HCT116 (cell line): ENCODE data around the gene AGPS. TPM values are rescaled to one million over a fixed set of nuclear protein-coding genes. Genes with fewer than 3 reads are reported as not detected.

Source experiments
- ATAC-seq: fragments of 200-7000 bp; cut with Tn5 transposase; 2 replicates; pipeline ENCODE4 v1.9.1; 2020; ENCODE audit warnings: mild to moderate bottlenecking, moderate library complexity
- BruUV-seq: library from RNA; stranded (reverse); fragments of 400-500 nt; replicated peaks from 2 replicates; lab custom pipeline; 2021; lab: Mats Ljungman, UMichigan
- CTCF ChIA-PET: fragments of 300-600 bp; sonication (Branson Sonifier 250); formaldehyde crosslinking; loops from one replicate; lab custom pipeline; 2021; ENCODE audit warnings: antibody characterized with exemption; lab: Charles Lee
- POLR2A ChIA-PET: fragments of 300-600, 350-600 bp; sonication (Branson Sonifier 250); formaldehyde crosslinking; loops from one replicate; lab custom pipeline; 2021; ENCODE audit warnings: antibody characterized with exemption; lab: Charles Lee
- RAD21 ChIA-PET, 2 experiments: fragments of 300-600 bp; sonication (Branson Sonifier 250); formaldehyde crosslinking; loops; one replicate each; lab custom pipeline; 2023; ENCODE audit warnings: low total read pairs in 2 of 2; ENCODE audit not compliant: uncharacterized antibody in 2 of 2, unreplicated experiment in 2 of 2, low non-redundant PET in 1 of 2; lab: Charles Lee
- DNase-seq: peaks from one replicate; pipeline ENCODE4 v3.0.0-alpha.2; 2010; ENCODE audit warnings: low read depth, low spot score
- H2AFZ ChIP-seq: fragments of 200-600 bp; shearing (Covaris generic), sonication (generic); 2 replicates; pipeline ENCODE4 v1.6.1; 2017; ENCODE audit warnings: low read depth, mixed run types, mixed read lengths, antibody characterized with exemption, low read length; ENCODE audit not compliant: poor library complexity, severe bottlenecking
- H3K27ac ChIP-seq: 2 replicates; pipeline ENCODE4 v1.5.1; 2012; ENCODE audit warnings: low read depth, low read length
- H3K27me3 ChIP-seq: fragments of 200-600 bp; sonication (generic); 2 replicates; pipeline ENCODE4 v1.6.1; 2016; ENCODE audit warnings: mixed run types, low read length, mixed read lengths; ENCODE audit not compliant: insufficient read depth
- H3K36me3 ChIP-seq, 2 experiments: fragments of 200-500 bp in 1 of 2; fragments of 200-600 bp in 1 of 2; sonication (Bioruptor generic) in 1 of 2; sonication (generic) in 1 of 2; 2 replicates each; pipeline versions ENCODE4 v1.5.1 to v1.6.1; 2014 to 2016; ENCODE audit warnings: low read length in 2 of 2, inconsistent platforms in 1 of 2, mixed read lengths in 1 of 2, mixed run types in 1 of 2; ENCODE audit not compliant: insufficient read depth in 2 of 2, control insufficient read depth in 1 of 2
- H3K4me1 ChIP-seq, 2 experiments: fragments of 200-600 bp in 1 of 2; sonication (generic) in 1 of 2; 2 replicates each; pipeline versions ENCODE4 v1.5.1 to v1.6.1; 2012 to 2017; ENCODE audit warnings: low read length in 2 of 2, inconsistent platforms in 1 of 2, mild to moderate bottlenecking in 1 of 2, mixed read lengths in 1 of 2, mixed run types in 1 of 2, moderate library complexity in 1 of 2; ENCODE audit not compliant: insufficient read depth in 2 of 2, control insufficient read depth in 1 of 2
- H3K4me2 ChIP-seq: fragments of 200-600 bp; sonication (generic); 2 replicates; pipeline ENCODE4 v1.6.1; 2017; ENCODE audit warnings: mixed run types, low read length, mixed read lengths
- H3K4me3 ChIP-seq, 2 experiments: fragments of 200-600 bp in 1 of 2; sonication (generic) in 1 of 2; replicated peaks in 1 of 2; 2 replicates each; pipeline ENCODE4 v1.5.1; 2011 to 2016; ENCODE audit warnings: low read length in 2 of 2, control low read depth in 1 of 2, low read depth in 1 of 2, mild to moderate bottlenecking in 1 of 2, mixed read lengths in 1 of 2, mixed run types in 1 of 2
- H3K79me2 ChIP-seq: fragments of 200-600 bp; sonication (generic); 2 replicates; pipeline ENCODE4 v1.6.1; 2017; ENCODE audit warnings: mild to moderate bottlenecking, mixed run types, low read length, moderate library complexity, mixed read lengths; ENCODE audit not compliant: insufficient read depth
- H3K9ac ChIP-seq: fragments of 200-600 bp; sonication (generic); 2 replicates; pipeline ENCODE4 v1.6.1; 2016; ENCODE audit warnings: low read length, mixed read lengths
- H3K9me2 ChIP-seq: fragments of 200-600 bp; sonication (generic), shearing (Covaris generic); 2 replicates; pipeline ENCODE4 v1.6.1; 2017; ENCODE audit warnings: mixed run types, mild to moderate bottlenecking, moderate library complexity; ENCODE audit not compliant: insufficient read depth
- H3K9me3 ChIP-seq, 2 experiments: fragments of 200-500 bp in 1 of 2; fragments of 200-600 bp in 1 of 2; sonication (Bioruptor generic) in 1 of 2; sonication (generic) in 1 of 2; 2 replicates each; pipeline ENCODE4 v1.6.1; 2014 to 2017; ENCODE audit warnings: low read length in 2 of 2, mixed read lengths in 2 of 2, inconsistent platforms in 1 of 2, low read depth in 1 of 2, mild to moderate bottlenecking in 1 of 2, mixed run types in 1 of 2, moderate library complexity in 1 of 2; ENCODE audit not compliant: control insufficient read depth in 1 of 2, insufficient read depth in 1 of 2
- H4K20me1 ChIP-seq: fragments of 200-600 bp; sonication (generic), shearing (Covaris generic); 2 replicates; pipeline ENCODE4 v1.6.1; 2017; ENCODE audit warnings: mixed run types, mild to moderate bottlenecking, moderate library complexity; ENCODE audit not compliant: insufficient read depth
- CBX3 ChIP-seq: IDR thresholded peaks from 2 replicates; pipeline ENCODE4 v1.6.1; 2012; ENCODE audit warnings: low read depth
- CEBPB ChIP-seq: IDR thresholded peaks from 2 replicates; pipeline ENCODE4 v1.6.1; 2012; ENCODE audit warnings: low read depth
- EGR1 ChIP-seq: IDR thresholded peaks from 2 replicates; pipeline ENCODE4 v1.6.1; 2012; ENCODE audit warnings: low read depth
- EZH2 ChIP-seq: fragments of 200-600 bp; sonication (generic); IDR thresholded peaks from 2 replicates; pipeline ENCODE4 v1.6.1; 2017; ENCODE audit warnings: antibody characterized with exemption, mixed run types
- EZH2phosphoT487 ChIP-seq: fragments of 200-600 bp; IDR thresholded peaks from 2 replicates; pipeline ENCODE4 v1.6.1; 2018; ENCODE audit warnings: antibody characterized with exemption, borderline replicate concordance
- JUND ChIP-seq: IDR thresholded peaks from 2 replicates; pipeline ENCODE4 v1.6.1; 2012
- POLR2A ChIP-seq: IDR thresholded peaks from 2 replicates; pipeline ENCODE4 v1.7.0; 2011; ENCODE audit warnings: borderline replicate concordance; ENCODE audit not compliant: insufficient read depth, insufficient read length; ENCODE audit errors: extremely low read depth
- RAD21 ChIP-seq: IDR thresholded peaks from 2 replicates; pipeline ENCODE4 v1.6.1; 2012; ENCODE audit warnings: low read depth, mild to moderate bottlenecking
- REST ChIP-seq: IDR thresholded peaks from 2 replicates; pipeline ENCODE4 v1.6.1; 2012; ENCODE audit warnings: low read depth
- SIN3A ChIP-seq: IDR thresholded peaks from 2 replicates; pipeline ENCODE4 v1.6.1; 2012; ENCODE audit warnings: low read depth
- ZFX ChIP-seq: fragments of 450-650 bp; IDR thresholded peaks from 2 replicates; pipeline ENCODE4 v1.6.1; 2017
- ZNF274 ChIP-seq: fragments of 200-500 bp; sonication (Bioruptor generic); IDR thresholded peaks from 2 replicates; pipeline ENCODE4 v1.6.1; 2014; ENCODE audit warnings: mild to moderate bottlenecking, low read depth, low read length, inconsistent platforms
- intact Hi-C: fragments of 100-400 bp; cut with micrococcal nuclease; formaldehyde crosslinking; loops from 2 replicates; pipeline ENCODE4 v1.10.0; 2022
- total RNA-seq: library from RNA; stranded (reverse); gene quantifications from one replicate; pipeline ENCODE4 v1.2.1, GENCODE V29; 2021; ENCODE audit not compliant: unreplicated experiment
- TF ChIP-seq, protein P1 (sequence below): IDR thresholded peaks from 2 replicates; pipeline ENCODE4 v1.6.1; 2011; ENCODE audit warnings: mild to moderate bottlenecking, low read length, moderate library complexity; ENCODE audit not compliant: insufficient replicate concordance; ENCODE audit errors: extremely low read depth
- TF ChIP-seq, protein P2 (sequence below): IDR thresholded peaks from 2 replicates; pipeline ENCODE4 v1.6.1; 2012
- TF ChIP-seq, protein P3 (sequence below), 3 experiments: fragments of 200-600 bp in 1 of 3; sonication (generic) in 1 of 3; IDR thresholded peaks in 2 of 3; conservative IDR thresholded peaks in 1 of 3; 2 replicates each; pipeline ENCODE4 v1.5.1; 2012 to 2017; ENCODE audit warnings: low read depth in 2 of 3, low read length in 2 of 3, antibody characterized with exemption in 1 of 3, borderline replicate concordance in 1 of 3, control low read depth in 1 of 3, mild to moderate bottlenecking in 1 of 3, mixed read lengths in 1 of 3, mixed run types in 1 of 3, moderate library complexity in 1 of 3; ENCODE audit not compliant: insufficient read depth in 1 of 3

Gene AGPS
- total RNA-seq, 1 experiment from 2014 or later = 66.6 TPM

GRCh38 chr2:177545143-177545542, 152.6 kb downstream of the AGPS start (continued):
- TF ChIP-seq, protein P1, sequence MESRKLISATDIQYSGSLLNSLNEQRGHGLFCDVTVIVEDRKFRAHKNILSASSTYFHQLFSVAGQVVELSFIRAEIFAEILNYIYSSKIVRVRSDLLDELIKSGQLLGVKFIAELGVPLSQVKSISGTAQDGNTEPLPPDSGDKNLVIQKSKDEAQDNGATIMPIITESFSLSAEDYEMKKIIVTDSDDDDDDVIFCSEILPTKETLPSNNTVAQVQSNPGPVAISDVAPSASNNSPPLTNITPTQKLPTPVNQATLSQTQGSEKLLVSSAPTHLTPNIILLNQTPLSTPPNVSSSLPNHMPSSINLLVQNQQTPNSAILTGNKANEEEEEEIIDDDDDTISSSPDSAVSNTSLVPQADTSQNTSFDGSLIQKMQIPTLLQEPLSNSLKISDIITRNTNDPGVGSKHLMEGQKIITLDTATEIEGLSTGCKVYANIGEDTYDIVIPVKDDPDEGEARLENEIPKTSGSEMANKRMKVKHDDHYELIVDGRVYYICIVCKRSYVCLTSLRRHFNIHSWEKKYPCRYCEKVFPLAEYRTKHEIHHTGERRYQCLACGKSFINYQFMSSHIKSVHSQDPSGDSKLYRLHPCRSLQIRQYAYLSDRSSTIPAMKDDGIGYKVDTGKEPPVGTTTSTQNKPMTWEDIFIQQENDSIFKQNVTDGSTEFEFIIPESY = no peak
- TF ChIP-seq EGR1 = no peak
- TF ChIP-seq REST = no peak

GRCh38 chr2:177545981-177546585, 153.5 kb downstream of the AGPS start:
- Histone ChIP-seq H3K27me3 (no peaks in the 10 kb centered on the region), H3K9me3 (peaks cover 0 to 3% of the 10 kb centered on the region in 2 experiments; a peak in 2 of 4 replicates), H3K9ac (no peak overlapping the region), H3K79me2 (no peaks in the 10 kb centered on the region), H3K27ac (no peak overlapping the region), H3K4me1 (no peaks in the 10 kb centered on the region), H3K9me2 (no peaks in the 10 kb centered on the region), H3K4me2 (no peak overlapping the region), H2AFZ (no peak overlapping the region), H4K20me1 (no peaks in the 10 kb centered on the region), H3K36me3 (no peaks in the 10 kb centered on the region), H3K4me3 (no peak overlapping the region)
- no TSS peak for BruUV-seq
- intact Hi-C loops = no loop called here
- POLR2A ChIA-PET = no interaction called here
- no peak for DNase-seq
- no peak for ATAC-seq
- CTCF ChIA-PET = no interaction called here
- RAD21 ChIA-PET = no interaction called here
- TF ChIP-seq RAD21 (no peak), EZH2 (no peak), CBX3 (no peak), ZNF274 (no peak), JUND (no peak), CEBPB (no peak), SIN3A (no peak), EZH2phosphoT487 (no peak), POLR2A (no peak), ZFX (no peak)
- TF ChIP-seq, protein P2, sequence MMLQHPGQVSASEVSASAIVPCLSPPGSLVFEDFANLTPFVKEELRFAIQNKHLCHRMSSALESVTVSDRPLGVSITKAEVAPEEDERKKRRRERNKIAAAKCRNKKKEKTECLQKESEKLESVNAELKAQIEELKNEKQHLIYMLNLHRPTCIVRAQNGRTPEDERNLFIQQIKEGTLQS = no peak
- TF ChIP-seq, protein P3, sequence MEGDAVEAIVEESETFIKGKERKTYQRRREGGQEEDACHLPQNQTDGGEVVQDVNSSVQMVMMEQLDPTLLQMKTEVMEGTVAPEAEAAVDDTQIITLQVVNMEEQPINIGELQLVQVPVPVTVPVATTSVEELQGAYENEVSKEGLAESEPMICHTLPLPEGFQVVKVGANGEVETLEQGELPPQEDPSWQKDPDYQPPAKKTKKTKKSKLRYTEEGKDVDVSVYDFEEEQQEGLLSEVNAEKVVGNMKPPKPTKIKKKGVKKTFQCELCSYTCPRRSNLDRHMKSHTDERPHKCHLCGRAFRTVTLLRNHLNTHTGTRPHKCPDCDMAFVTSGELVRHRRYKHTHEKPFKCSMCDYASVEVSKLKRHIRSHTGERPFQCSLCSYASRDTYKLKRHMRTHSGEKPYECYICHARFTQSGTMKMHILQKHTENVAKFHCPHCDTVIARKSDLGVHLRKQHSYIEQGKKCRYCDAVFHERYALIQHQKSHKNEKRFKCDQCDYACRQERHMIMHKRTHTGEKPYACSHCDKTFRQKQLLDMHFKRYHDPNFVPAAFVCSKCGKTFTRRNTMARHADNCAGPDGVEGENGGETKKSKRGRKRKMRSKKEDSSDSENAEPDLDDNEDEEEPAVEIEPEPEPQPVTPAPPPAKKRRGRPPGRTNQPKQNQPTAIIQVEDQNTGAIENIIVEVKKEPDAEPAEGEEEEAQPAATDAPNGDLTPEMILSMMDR (IDR thresholded peaks at IDR 0.05 in 2 of 3, conservative IDR thresholded peaks at IDR 0.05 in 1 of 3; ENCODE audit: borderline replicate concordance in 1 of 3, insufficient read depth in 1 of 3, low read depth in 2 of 3, low read length in 2 of 3) = no peak
- TF ChIP-seq, protein P1 = no peak
